ENCODE results near the gene GOLPH3.
"Not testable (repeated sequence)": the region's sequence is repeated elsewhere in the genome, so short reads cannot be mapped to it uniquely, and the experiment has no call there.

Gene GOLPH3

GRCh38 chr5:32182463-32183063, 8.4 kb upstream of the GOLPH3 start:
- no peak overlapping the region for H3K27ac ChIP-seq
- no peaks in the 10 kb centered on the region for H3K36me3 ChIP-seq
- no peak overlapping the region for H3K4me3 ChIP-seq
- no peaks in the 10 kb centered on the region for H3K27me3 ChIP-seq
- H3K9me3 ChIP-seq, result peaks cover 0 to under 1% (median 0%) of the 10 kb centered on the region in 3 donors
- intact Hi-C loops (cut with DNase I; ENCODE audit: low total_unique reads), result no loop called here
- TF ChIP-seq CTCF (IDR thresholded peaks at IDR 0.05), result no peak
- DNase-seq, result no peak
- no peaks in the 10 kb centered on the region for H3K4me1 ChIP-seq

GRCh38 chr5:32173267-32174010, 680 bp downstream of the GOLPH3 start:
- peak overlapping the region; percentile 100 for H3K27ac ChIP-seq
- peaks cover 7 to 10% (median 10%) of the 10 kb centered on the region in 3 donors for H3K36me3 ChIP-seq
- H3K4me1 ChIP-seq, result peaks cover 0 to 51% (median 26%) of the 10 kb centered on the region in 4 donors
- no peaks in the 10 kb centered on the region for H3K9me3 ChIP-seq
- no peak for TF ChIP-seq CTCF (IDR thresholded peaks at IDR 0.05)
- DNase-seq, result peak; percentile 84 to 88
- no peaks in the 10 kb centered on the region for H3K27me3 ChIP-seq
- H3K4me3 ChIP-seq, result peak overlapping the region; percentile 84 to 100
- intact Hi-C loops (cut with DNase I; ENCODE audit: low total_unique reads), result no loop called here

GRCh38 chr5:32172923-32173266, 1.2 kb downstream of the GOLPH3 start:
- intact Hi-C loops (cut with DNase I; ENCODE audit: low total_unique reads), result no loop called here
- DNase-seq, result no peak
- H3K27ac ChIP-seq, result peak overlapping the region; percentile 100

GRCh38 chr5:32172186-32172911, 1.8 kb downstream of the GOLPH3 start:
- peaks cover 11 to 13% (median 11%) of the 10 kb centered on the region in 3 donors for H3K36me3 ChIP-seq
- H3K9me3 ChIP-seq; H3K27me3 ChIP-seq; intact Hi-C loops (cut with DNase I; ENCODE audit: low total_unique reads): not testable (repeated sequence)
- H3K27ac ChIP-seq, result peak overlapping the region; percentile 100
- H3K4me3 ChIP-seq, result peak overlapping the region; percentile 84 to 100
- H3K4me1 ChIP-seq, result peaks cover 0 to 61% (median 32%) of the 10 kb centered on the region in 4 donors
- peak in 1 of 2 donors; percentile 24 for DNase-seq

More at GRCh38 chr5:32172923-32173266, 1.2 kb downstream of the GOLPH3 start:
- Histone ChIP-seq H3K27me3 (no peaks in the 10 kb centered on the region), H3K36me3 (peaks cover 7 to 11% (median 10%) of the 10 kb centered on the region in 3 donors), H3K4me3 (peak overlapping the region; percentile 84 to 100), H3K4me1 (peaks cover 0 to 56% (median 30%) of the 10 kb centered on the region in 4 donors), H3K9me3 (no peaks in the 10 kb centered on the region)
- no peak for TF ChIP-seq CTCF (IDR thresholded peaks at IDR 0.05)

GRCh38 chr5:32170303-32171151, 3.6 kb downstream of the GOLPH3 start:
- peaks cover 0 to 72% (median 44%) of the 10 kb centered on the region in 4 donors for H3K4me1 ChIP-seq
- H3K9me3 ChIP-seq, result no peaks in the 10 kb centered on the region
- H3K4me3 ChIP-seq, result no peak overlapping the region
- no peak for TF ChIP-seq CTCF (IDR thresholded peaks at IDR 0.05)
- no peaks in the 10 kb centered on the region for H3K27me3 ChIP-seq
- intact Hi-C loops (cut with DNase I; ENCODE audit: low total_unique reads), result no loop called here
- H3K27ac ChIP-seq, result peak overlapping the region; percentile 48 to 53
- peaks cover 11 to 17% (median 16%) of the 10 kb centered on the region in 3 donors for H3K36me3 ChIP-seq
- no peak for DNase-seq
